ENCODE measurements around the gene KIAA0319L.

KIAA0319L gene

DNA sequence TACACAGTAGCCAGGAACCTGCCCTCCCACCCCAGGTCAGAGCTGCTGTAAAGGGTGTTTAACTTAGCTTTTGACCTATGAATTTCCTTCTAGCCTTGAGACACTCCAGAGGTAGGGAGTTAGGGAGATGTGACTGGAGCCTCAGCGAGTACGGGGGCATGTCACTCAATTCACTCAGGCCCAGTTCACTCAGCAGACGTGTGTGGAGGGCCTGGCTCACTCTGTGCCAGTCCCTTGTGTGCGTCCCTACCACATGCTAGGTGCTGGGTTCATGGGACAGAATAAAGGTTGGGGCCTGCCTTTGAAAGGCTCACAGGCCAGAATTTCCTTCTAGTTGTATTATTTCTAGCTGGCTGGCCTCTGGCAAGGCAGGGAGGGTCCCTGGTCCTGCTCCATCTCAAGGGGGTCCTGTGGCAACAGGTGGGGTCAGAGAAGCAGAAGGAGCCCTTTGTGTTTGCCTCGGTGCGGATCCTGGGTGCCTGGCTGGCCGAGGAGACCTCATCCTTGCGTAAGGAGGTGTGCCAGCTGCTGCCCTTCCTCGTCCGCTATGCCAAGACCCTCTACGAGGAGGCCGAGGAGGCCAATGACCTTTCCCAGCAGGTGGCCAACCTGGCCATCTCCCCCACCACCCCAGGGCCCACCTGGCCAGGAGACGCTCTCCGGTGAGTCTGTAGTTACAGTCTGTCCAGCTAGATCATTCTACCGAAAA is 4.9 kb upstream of the KIAA0319L start:
- DNase-seq = no peak

DNA sequence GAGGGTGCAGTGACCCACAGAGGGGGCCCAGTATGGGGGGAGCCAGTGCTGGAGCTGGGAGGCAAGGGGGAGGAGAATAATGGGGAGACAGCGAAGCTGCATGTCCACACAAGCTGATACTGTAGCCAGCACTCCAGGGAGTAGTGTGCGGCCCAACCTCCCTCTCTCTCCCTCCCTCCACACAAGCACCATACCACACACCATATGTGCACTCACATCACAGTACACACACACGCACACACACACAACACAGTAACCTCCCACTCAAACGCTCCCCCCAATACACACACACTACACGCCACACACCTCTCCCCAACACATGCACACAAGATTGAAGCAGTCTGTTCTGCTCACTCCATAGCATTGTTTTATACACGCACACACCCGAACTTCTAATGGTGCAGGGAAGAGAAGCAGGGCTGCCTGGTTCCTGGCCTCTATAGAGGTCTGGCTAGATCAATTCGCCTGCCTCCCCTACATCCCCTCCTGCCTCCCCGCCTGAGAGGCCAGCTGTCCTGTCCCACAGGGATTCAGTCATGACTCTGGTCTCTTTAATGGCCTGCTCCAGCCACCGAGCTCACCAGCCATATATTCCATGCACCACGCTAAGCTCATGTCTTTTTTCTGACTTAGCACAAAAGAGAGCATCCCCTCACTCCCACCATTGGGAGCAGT is 4.2 kb upstream of the KIAA0319L start:
- no peak for DNase-seq

DNA sequence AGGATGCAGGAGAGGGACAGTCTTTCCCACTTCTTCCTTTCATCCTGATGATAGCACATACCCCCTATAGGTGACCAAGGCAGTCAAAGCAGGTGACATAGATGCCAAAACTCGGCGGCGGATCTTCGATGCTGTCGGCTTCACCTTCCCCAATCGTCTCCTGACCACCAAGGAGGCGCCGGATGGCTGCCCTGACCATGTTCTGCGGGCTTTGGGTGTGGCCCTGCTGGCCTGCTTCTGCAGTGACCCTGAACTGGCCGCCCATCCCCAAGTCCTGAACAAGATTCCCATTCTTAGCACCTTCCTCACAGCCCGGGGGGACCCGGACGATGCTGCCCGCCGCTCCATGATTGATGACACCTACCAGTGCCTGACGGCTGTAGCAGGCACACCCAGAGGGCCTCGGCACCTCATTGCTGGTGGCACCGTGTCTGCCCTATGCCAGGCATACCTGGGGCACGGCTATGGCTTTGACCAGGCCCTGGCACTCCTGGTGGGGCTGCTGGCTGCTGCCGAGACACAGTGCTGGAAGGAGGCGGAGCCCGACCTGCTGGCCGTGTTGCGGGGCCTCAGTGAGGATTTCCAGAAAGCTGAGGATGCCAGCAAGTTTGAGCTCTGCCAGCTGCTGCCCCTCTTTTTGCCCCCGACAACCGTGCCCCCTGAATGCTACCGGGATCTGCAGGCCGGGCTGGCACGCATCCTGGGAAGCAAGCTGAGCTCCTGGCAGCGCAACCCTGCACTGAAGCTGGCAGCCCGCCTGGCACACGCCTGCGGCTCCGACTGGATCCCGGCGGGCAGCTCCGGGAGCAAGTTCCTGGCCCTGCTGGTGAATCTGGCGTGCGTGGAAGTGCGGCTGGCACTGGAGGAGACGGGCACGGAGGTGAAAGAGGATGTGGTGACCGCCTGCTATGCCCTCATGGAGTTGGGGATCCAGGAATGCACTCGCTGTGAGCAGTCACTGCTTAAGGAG is 3.3 kb upstream of the KIAA0319L start:
- DNase-seq = no peak

DNA sequence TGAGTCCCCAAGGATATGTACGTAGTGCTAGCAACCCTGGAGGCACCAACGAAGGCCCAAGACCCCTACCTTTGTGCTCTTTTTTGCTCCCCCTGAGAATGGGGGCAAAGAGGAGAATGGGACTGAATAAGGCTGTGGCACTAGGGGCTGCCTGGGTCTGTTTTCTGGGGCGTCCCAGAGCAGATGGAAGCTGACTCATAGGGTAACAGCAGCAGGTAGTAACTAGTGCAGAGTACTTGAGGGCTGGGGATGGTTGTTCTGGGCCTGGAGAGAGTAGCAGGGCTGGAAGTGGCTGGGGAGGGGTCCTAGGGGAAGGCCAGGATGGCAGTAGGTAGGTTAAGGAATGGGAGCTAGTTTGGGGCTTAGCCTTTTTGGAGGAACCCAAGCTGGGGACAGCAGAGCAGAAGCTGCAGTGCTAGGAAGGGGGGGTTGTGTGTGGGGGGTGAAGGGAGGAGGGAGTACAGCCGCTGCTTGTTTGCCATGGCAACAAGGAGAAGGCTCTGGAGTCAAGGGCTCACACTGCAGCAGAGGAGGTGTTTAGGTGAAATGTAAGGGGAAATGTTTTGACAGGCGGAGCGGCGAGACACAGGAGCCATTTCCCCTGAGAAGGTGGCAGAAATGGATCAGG is 2.2 kb upstream of the KIAA0319L start:
- no peak for DNase-seq

DNA sequence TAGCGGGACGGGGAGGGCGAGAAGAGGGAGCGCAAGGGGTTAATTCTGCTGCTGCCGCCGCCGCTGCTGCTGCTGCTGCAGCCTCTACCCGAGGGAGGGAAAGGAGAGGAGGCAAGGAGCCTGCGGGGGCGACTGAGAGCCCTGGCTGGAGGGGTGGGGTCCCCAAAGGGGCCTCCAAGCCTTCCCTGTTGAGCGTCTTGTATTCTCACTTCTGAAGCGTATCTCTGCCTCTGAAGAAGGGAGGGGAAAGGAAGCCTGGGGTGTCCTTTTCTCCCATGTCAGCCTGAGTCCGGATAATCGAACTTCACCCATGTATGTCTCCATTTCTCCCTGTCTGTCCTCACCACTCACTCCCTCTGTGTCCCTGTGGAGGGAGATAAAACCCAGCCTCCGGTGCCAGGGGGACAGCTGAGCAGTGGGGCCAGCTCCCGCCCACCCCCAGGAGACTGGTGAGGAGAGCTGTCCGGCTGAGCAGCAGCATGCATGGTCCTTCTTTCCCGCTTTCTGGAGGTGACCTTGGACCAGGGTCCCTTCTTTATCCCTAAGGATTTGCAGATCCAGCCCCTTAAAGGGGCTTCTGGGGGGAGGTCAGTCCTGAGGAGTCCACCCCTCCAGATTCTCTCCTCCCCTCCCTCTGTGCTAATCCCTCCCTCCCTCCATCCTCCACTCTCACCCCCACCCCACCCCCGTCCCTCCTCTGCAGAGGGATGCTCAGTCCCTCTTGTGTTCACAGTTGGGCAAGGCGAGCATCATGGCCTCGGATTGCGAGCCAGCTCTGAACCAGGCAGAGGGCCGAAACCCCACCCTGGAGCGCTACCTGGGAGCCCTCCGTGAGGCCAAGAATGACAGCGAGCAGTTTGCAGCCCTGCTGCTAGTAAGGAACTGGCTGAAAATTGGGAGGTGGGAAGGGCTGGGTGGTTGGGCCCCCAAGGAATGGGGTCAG is 1.4 kb upstream of the KIAA0319L start:
- DNase-seq = no peak

DNA sequence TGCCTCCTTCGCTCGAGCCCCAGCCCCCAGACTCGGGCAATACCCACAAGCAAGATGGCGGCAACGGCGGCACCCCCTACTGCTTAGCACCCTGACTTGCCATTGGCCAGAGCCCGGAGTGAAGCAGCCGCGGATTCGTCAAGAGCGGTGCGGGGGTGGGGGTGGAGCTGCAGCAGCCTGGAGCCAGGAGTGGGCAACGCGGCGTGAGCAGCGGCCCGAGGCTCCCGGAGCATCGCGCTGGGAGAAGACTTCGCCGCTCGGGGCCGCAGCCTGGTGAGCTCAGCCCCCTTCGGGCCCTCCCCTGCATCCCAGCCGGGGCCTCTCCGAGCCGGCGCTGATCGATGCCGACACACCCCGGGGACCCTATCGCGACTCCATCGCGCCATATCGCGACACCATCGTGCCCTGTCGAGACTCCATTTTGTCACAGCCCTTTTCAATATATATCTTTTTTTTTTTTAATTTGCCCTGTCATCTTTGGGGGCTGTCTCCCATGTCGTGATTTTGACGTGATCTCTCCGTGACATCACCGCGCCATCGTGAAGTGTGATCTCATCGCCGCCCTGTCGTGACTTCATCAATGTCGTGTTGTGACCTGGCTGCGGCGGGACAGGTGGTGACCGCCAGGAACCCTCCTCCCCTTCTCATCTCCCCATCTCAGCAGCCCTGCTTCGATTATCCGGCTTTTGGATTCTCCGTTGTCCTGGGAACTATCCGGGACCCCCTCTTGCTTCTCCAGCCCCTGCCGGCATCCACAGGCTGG is 589 bp upstream of the KIAA0319L start, which contains the start of gene NCDN:
TSS of gene NCDN (plus strand) at position 189 of the 763 bp plus-strand sequence. CDS start at position 581, 392 bp downstream.
- peak; percentile 93 for DNase-seq

DNA sequence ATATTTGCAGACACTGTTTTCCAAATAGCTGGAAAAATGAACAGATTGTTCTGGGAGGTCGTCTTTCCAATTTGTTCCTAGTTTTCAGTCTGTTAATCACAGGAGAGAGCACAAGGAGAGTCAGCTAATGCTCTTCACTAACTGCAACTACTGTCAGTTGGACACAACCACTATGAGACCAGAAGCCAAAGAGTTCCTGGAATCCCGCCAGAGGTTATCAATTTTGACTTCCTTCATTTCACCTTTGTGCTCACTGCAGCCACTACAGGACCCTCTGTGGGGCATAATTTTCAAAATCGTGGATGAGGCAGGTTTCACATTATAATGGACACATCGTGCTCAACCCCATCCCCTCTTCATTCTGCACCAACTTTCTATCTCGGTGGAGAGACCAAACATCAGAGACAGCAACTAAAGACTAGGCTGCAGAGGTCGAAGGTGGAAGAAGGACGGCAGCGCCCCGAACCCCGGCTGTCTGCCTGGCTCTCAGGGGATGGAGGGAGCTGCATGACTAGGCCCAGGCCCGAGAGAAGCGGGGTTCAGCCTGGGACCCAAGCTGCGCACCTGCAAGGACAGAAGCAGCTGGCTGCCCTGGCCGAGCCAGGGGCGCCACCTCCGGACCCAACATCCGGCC is 602 bp downstream of the KIAA0319L start:
- no peak for DNase-seq

DNA sequence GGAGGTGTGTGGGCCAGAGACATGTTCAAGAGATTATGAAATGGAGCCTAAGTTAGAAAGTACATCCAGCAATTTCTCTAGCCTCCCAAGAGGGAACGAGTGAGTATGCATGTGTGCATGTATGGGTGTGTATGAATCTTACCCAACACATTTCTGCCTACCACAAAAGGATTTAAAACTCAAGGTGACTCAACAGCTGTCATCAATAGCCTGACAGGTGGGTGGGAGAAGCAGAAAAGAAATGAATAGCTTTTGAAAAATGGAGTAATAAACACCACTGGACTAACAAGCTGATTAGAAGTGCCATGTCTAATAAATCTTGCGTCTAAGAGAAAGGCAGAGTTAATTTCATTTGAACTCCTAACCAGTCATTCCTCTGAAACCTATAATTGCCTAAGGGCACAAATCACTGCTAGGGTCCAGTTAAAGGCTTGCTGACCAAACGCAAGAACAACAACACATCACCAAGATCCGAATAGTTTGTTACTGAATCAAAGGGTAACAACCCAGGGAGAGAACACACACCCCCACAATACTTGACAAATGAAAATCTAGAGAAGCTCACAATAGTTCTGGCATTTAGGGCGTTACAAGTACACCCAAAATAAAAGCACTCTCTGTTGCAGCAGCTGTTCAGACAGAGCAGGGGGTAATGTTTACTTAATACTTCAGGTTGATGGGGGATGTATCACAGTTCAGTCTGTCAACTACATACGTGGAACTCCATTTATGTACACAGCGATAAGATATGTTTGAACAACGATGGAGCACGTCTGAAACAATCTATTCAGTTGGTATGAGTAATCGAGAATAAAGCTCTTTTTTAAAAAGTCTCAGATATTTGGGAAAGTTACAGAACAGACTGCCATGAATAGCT is 1.4 kb downstream of the KIAA0319L start:
- no peak for DNase-seq

DNA sequence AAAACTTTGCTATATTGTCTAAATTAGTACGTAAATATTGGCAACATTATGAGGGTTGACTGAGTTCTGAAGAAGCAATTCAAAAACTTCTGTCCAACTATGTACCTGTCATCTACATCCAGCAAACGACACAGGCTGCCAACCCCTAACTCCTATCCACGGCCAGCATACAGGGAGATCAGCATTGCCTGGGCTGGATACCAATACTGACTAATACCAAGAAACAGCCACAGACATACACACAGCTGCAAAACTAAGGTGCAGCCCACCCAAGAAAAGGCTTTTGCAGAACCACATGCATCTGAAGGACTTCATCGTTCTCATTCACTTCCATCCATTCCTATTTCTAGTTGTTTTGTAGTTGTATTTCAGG is 2.0 kb downstream of the KIAA0319L start:
- no peak for DNase-seq

DNA sequence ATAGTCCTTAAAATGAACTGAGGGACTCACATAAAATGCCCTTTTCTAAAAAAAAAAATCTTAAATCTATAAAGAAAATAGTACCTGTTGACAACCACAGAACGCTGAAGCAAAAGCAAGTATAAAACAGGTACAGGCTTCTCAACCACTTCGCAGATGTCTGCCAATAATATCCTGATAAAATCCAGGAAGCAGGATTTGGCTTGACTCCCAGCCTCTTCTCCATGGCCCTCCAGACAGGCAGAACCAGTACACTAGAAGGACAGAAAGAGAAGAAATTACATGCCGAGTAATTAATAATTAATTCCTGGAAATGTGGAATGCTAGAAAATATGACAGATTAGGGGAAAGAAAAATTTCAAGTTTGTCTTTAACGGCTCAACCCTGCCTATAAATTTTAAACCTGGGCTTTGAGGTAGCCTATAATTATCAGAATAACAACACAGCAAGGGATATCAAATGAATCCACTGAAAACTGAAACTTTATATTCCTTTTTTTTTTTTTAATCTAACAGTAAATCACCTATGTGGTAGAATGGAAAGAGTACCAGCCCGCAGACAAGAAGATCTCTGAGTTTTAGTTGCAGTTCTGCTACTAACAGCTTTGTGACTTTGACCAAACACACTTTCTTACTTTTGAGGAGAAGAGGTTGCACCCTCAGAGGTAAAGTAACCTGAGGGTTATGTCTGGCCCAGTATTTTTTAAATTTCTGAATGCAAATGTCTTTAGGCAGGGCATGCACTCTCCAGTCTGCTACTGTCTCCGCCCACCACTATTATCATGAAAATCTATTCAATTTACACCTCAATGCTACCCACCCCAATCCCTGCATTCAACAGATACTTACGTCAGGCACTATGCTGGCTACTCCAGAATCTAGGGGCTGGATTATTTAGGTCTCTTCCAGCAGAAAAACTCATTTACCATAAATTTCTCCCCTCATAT is 2.7 kb downstream of the KIAA0319L start:
- no peak for DNase-seq

DNA sequence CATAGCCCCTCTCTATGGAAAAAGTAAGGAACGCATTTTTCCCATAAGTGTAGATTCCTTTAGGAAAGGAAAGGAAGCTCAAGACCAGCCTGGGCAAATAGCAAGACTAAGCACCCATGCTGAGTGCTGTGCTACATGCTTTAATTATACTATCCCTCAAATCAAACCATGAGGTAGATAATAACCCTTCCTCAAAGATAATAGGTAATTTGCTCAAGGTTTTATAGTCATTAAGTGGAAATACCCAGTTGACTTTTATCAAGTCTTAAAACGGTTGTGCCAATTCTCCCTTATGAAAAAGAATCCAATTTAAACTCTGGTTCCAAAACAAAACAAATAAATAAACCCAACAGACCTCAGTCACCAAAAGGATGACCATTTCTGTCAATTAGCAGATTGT is 3.4 kb downstream of the KIAA0319L start:
- DNase-seq = no peak

DNA sequence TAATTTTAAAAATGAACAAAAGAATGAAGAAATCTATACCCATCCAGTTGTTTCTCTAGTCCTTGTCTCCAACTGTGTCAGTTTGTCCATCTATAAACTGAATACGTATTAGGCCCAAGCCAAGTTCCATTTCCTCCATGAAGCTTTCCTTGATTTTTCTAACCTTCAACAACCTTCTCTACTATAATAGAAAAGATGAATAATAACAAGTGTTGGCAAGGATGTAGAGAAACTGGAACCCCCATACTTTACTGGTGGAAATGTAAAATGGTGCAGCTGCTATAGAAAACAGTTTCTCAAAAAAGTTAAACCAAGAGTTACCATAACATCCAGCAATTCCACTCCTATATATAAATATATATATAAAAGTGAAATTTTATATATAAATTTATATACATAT is 10.6 kb downstream of the KIAA0319L start:
- no peak for DNase-seq

DNA sequence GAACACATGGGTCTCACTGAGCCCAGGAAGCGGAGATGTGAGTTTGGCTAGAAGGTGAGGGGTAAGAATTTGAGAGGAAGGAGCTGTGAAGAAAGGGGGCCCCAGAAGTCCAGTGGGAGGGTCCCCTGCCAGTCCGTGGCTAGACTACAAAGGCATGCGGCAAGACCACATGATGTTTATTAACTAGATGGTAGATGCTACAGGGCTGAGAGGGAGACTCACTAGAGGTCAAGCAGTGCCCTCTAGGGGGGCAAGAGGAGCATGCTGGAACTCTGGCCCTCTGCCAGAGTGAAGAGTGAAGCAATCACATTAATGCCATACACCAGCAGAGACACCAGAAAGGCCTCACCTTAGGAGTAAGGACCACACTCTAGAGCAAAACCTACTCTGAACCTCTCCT is 12.2 kb downstream of the KIAA0319L start:
- DNase-seq = no peak

DNA sequence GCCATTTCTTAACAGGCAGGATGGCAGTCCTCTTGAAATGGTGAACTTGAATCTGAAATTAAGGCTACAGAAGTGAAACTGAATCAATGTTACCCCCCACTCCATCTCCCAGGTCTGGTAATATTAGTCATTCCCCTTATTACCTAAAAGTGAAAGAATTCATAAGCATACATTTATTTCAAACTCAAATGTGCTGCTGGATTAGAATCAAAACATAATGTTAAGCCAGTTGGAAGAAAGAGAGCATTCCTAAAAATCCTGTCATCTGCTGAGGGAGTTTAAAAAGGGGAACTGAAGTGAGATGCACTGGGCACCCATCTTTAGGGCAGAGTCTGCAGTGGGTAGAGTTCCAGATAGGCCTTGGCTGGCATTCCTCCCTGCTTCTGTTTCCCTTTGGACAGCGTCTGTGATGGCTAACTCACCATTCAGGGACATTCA is 17.4 kb downstream of the KIAA0319L start:
- no peak for DNase-seq

DNA sequence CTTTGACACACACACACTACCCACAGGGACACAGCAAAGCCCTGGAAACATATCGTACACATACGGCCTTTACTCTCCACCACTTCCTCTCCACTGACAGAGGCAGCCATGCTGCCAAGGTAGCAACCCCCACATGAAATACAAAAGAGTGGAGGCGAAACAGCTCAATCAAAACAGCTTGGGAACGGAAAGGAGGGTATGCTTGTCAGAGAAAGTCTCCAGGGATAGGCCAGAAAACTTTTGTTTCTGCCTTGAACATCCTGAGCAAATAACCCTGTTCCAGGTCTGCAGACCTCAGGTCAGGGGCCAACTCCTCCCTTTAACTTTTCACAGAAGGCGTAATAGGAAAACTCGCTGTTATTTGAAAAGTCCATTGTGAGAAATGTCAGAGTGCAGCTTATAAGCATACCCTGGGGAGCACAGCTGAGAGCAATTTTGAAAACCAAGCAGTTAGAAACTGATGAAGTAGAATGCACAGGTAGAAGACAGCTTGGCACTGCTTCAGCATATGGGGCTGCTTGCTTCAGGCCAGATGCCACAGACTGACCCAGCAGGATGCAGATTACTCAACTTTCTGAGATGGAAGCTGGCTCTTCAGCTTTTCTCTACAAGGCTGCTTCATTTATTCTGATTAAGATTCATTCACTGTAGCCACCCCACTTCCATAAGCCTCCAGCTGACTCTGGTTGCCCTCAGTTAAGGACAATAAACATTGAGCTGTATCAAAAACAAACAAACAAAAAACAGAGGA is 18.0 kb downstream of the KIAA0319L start:
- DNase-seq = no peak

DNA sequence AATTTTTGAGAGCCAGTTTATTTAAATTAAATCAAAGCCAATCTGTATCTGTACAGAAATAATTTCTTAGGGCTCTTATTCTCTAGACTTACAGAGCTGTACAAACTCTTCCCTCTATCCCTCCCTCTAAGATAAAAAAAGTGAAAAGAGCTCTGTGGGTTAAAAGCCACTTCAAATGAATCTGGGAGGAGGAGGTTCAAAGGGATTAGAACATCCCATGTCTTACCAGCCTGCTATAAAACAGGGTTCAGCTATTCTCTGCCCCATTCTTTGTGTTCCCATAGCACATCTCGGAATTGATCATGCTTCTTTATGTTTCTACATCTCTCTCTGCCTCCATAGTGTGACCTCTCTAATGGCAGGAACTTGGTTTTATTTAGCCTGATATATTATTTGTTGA is 19.4 kb downstream of the KIAA0319L start:
- no peak for DNase-seq

DNA sequence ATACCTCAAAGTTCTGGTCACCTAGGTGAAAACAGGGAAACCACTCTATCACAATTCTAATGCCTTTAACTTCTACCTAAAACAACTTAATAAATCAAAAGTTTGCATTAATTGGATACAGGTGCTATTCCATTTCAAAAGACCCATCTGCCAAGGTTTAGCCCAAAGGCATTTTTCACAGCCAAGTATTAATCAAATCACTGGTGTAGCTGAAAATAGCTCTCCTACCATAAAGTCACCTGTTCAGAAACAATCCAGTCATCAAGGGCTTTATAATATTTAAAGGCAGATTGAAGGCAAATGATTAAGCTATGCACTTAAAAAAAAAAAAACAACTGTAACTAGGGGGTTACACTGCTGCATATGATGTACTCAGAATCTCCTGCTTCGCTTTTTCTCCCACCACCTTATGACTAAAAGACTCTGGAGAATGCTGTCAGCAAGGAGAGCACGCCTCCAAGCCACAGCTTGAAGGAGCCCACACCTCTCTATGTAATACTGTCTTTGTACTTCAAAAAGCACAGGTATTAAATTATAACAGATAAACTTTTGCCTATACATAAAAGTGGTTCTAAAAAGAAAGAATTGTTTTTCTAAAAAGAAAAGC is 20.5 kb downstream of the KIAA0319L start:
- no peak for DNase-seq
